HCT116 (cell line): ENCODE results near the gene ZNF138. TPM values are rescaled to one million over a fixed set of nuclear protein-coding genes. Genes with fewer than 3 reads are reported as not detected.

Source experiments
- ATAC-seq: fragments of 200-7000 bp; cut with Tn5 transposase; 2 replicates; pipeline ENCODE4 v1.9.1; 2020; ENCODE audit warnings: mild to moderate bottlenecking, moderate library complexity
- BruUV-seq: library from RNA; stranded (reverse); fragments of 400-500 nt; replicated peaks from 2 replicates; lab custom pipeline; 2021; lab: Mats Ljungman, UMichigan
- CTCF ChIA-PET: fragments of 300-600 bp; sonication (Branson Sonifier 250); formaldehyde crosslinking; loops from one replicate; lab custom pipeline; 2021; ENCODE audit warnings: antibody characterized with exemption; lab: Charles Lee
- POLR2A ChIA-PET: fragments of 300-600, 350-600 bp; sonication (Branson Sonifier 250); formaldehyde crosslinking; loops from one replicate; lab custom pipeline; 2021; ENCODE audit warnings: antibody characterized with exemption; lab: Charles Lee
- RAD21 ChIA-PET, 2 experiments: fragments of 300-600 bp; sonication (Branson Sonifier 250); formaldehyde crosslinking; loops; one replicate each; lab custom pipeline; 2023; ENCODE audit warnings: low total read pairs in 2 of 2; ENCODE audit not compliant: uncharacterized antibody in 2 of 2, unreplicated experiment in 2 of 2, low non-redundant PET in 1 of 2; lab: Charles Lee
- DNase-seq: peaks from one replicate; pipeline ENCODE4 v3.0.0-alpha.2; 2010; ENCODE audit warnings: low read depth, low spot score
- H2AFZ ChIP-seq: fragments of 200-600 bp; shearing (Covaris generic), sonication (generic); 2 replicates; pipeline ENCODE4 v1.6.1; 2017; ENCODE audit warnings: low read depth, mixed run types, mixed read lengths, antibody characterized with exemption, low read length; ENCODE audit not compliant: poor library complexity, severe bottlenecking
- H3K27ac ChIP-seq: 2 replicates; pipeline ENCODE4 v1.5.1; 2012; ENCODE audit warnings: low read depth, low read length
- H3K27me3 ChIP-seq: fragments of 200-600 bp; sonication (generic); 2 replicates; pipeline ENCODE4 v1.6.1; 2016; ENCODE audit warnings: mixed run types, low read length, mixed read lengths; ENCODE audit not compliant: insufficient read depth
- H3K36me3 ChIP-seq, 2 experiments: fragments of 200-500 bp in 1 of 2; fragments of 200-600 bp in 1 of 2; sonication (Bioruptor generic) in 1 of 2; sonication (generic) in 1 of 2; 2 replicates each; pipeline versions ENCODE4 v1.5.1 to v1.6.1; 2014 to 2016; ENCODE audit warnings: low read length in 2 of 2, inconsistent platforms in 1 of 2, mixed read lengths in 1 of 2, mixed run types in 1 of 2; ENCODE audit not compliant: insufficient read depth in 2 of 2, control insufficient read depth in 1 of 2
- H3K4me1 ChIP-seq, 2 experiments: fragments of 200-600 bp in 1 of 2; sonication (generic) in 1 of 2; 2 replicates each; pipeline versions ENCODE4 v1.5.1 to v1.6.1; 2012 to 2017; ENCODE audit warnings: low read length in 2 of 2, inconsistent platforms in 1 of 2, mild to moderate bottlenecking in 1 of 2, mixed read lengths in 1 of 2, mixed run types in 1 of 2, moderate library complexity in 1 of 2; ENCODE audit not compliant: insufficient read depth in 2 of 2, control insufficient read depth in 1 of 2
- H3K4me2 ChIP-seq: fragments of 200-600 bp; sonication (generic); 2 replicates; pipeline ENCODE4 v1.6.1; 2017; ENCODE audit warnings: mixed run types, low read length, mixed read lengths
- H3K4me3 ChIP-seq, 2 experiments: fragments of 200-600 bp in 1 of 2; sonication (generic) in 1 of 2; replicated peaks in 1 of 2; 2 replicates each; pipeline ENCODE4 v1.5.1; 2011 to 2016; ENCODE audit warnings: low read length in 2 of 2, control low read depth in 1 of 2, low read depth in 1 of 2, mild to moderate bottlenecking in 1 of 2, mixed read lengths in 1 of 2, mixed run types in 1 of 2
- H3K79me2 ChIP-seq: fragments of 200-600 bp; sonication (generic); 2 replicates; pipeline ENCODE4 v1.6.1; 2017; ENCODE audit warnings: mild to moderate bottlenecking, mixed run types, low read length, moderate library complexity, mixed read lengths; ENCODE audit not compliant: insufficient read depth
- H3K9ac ChIP-seq: fragments of 200-600 bp; sonication (generic); 2 replicates; pipeline ENCODE4 v1.6.1; 2016; ENCODE audit warnings: low read length, mixed read lengths
- H3K9me2 ChIP-seq: fragments of 200-600 bp; sonication (generic), shearing (Covaris generic); 2 replicates; pipeline ENCODE4 v1.6.1; 2017; ENCODE audit warnings: mixed run types, mild to moderate bottlenecking, moderate library complexity; ENCODE audit not compliant: insufficient read depth
- H3K9me3 ChIP-seq, 2 experiments: fragments of 200-500 bp in 1 of 2; fragments of 200-600 bp in 1 of 2; sonication (Bioruptor generic) in 1 of 2; sonication (generic) in 1 of 2; 2 replicates each; pipeline ENCODE4 v1.6.1; 2014 to 2017; ENCODE audit warnings: low read length in 2 of 2, mixed read lengths in 2 of 2, inconsistent platforms in 1 of 2, low read depth in 1 of 2, mild to moderate bottlenecking in 1 of 2, mixed run types in 1 of 2, moderate library complexity in 1 of 2; ENCODE audit not compliant: control insufficient read depth in 1 of 2, insufficient read depth in 1 of 2
- H4K20me1 ChIP-seq: fragments of 200-600 bp; sonication (generic), shearing (Covaris generic); 2 replicates; pipeline ENCODE4 v1.6.1; 2017; ENCODE audit warnings: mixed run types, mild to moderate bottlenecking, moderate library complexity; ENCODE audit not compliant: insufficient read depth
- CBX3 ChIP-seq: IDR thresholded peaks from 2 replicates; pipeline ENCODE4 v1.6.1; 2012; ENCODE audit warnings: low read depth
- CEBPB ChIP-seq: IDR thresholded peaks from 2 replicates; pipeline ENCODE4 v1.6.1; 2012; ENCODE audit warnings: low read depth
- EZH2 ChIP-seq: fragments of 200-600 bp; sonication (generic); IDR thresholded peaks from 2 replicates; pipeline ENCODE4 v1.6.1; 2017; ENCODE audit warnings: antibody characterized with exemption, mixed run types
- EZH2phosphoT487 ChIP-seq: fragments of 200-600 bp; IDR thresholded peaks from 2 replicates; pipeline ENCODE4 v1.6.1; 2018; ENCODE audit warnings: antibody characterized with exemption, borderline replicate concordance
- FOSL1 ChIP-seq: IDR thresholded peaks from 2 replicates; pipeline ENCODE4 v1.6.1; 2012; ENCODE audit warnings: low read depth
- JUND ChIP-seq: IDR thresholded peaks from 2 replicates; pipeline ENCODE4 v1.6.1; 2012
- MAX ChIP-seq: IDR thresholded peaks from 2 replicates; pipeline ENCODE4 v1.6.1; 2012
- POLR2A ChIP-seq: IDR thresholded peaks from 2 replicates; pipeline ENCODE4 v1.7.0; 2011; ENCODE audit warnings: borderline replicate concordance; ENCODE audit not compliant: insufficient read depth, insufficient read length; ENCODE audit errors: extremely low read depth
- RAD21 ChIP-seq: IDR thresholded peaks from 2 replicates; pipeline ENCODE4 v1.6.1; 2012; ENCODE audit warnings: low read depth, mild to moderate bottlenecking
- SIN3A ChIP-seq: IDR thresholded peaks from 2 replicates; pipeline ENCODE4 v1.6.1; 2012; ENCODE audit warnings: low read depth
- SRF ChIP-seq: IDR thresholded peaks from 2 replicates; pipeline ENCODE4 v1.6.1; 2012; ENCODE audit warnings: low read depth
- TCF7L2 ChIP-seq: IDR thresholded peaks from 2 replicates; pipeline ENCODE4 v1.7.0; 2011; ENCODE audit warnings: borderline replicate concordance, inconsistent platforms; ENCODE audit not compliant: insufficient read depth, insufficient read length; ENCODE audit errors: extremely low read depth
- YY1 ChIP-seq: IDR thresholded peaks from 2 replicates; pipeline ENCODE4 v1.6.1; 2011; ENCODE audit warnings: low read length, low read depth, moderate library complexity, mild to moderate bottlenecking; ENCODE audit not compliant: insufficient replicate concordance; ENCODE audit errors: extremely low read depth
- ZBTB33 ChIP-seq: IDR thresholded peaks from 2 replicates; pipeline ENCODE4 v1.6.1; 2011; ENCODE audit warnings: mild to moderate bottlenecking, low read length, moderate library complexity; ENCODE audit not compliant: insufficient replicate concordance; ENCODE audit errors: extremely low read depth
- ZFX ChIP-seq: fragments of 450-650 bp; IDR thresholded peaks from 2 replicates; pipeline ENCODE4 v1.6.1; 2017
- ZNF274 ChIP-seq: fragments of 200-500 bp; sonication (Bioruptor generic); IDR thresholded peaks from 2 replicates; pipeline ENCODE4 v1.6.1; 2014; ENCODE audit warnings: mild to moderate bottlenecking, low read depth, low read length, inconsistent platforms
- intact Hi-C: fragments of 100-400 bp; cut with micrococcal nuclease; formaldehyde crosslinking; loops from 2 replicates; pipeline ENCODE4 v1.10.0; 2022
- total RNA-seq: library from RNA; stranded (reverse); gene quantifications from one replicate; pipeline ENCODE4 v1.2.1, GENCODE V29; 2021; ENCODE audit not compliant: unreplicated experiment
- TF ChIP-seq, protein P1 (sequence below): IDR thresholded peaks from 2 replicates; pipeline ENCODE4 v1.6.1; 2012

Gene ZNF138
- total RNA-seq, 1 experiment from 2014 or later: 10.1 TPM

DNA sequence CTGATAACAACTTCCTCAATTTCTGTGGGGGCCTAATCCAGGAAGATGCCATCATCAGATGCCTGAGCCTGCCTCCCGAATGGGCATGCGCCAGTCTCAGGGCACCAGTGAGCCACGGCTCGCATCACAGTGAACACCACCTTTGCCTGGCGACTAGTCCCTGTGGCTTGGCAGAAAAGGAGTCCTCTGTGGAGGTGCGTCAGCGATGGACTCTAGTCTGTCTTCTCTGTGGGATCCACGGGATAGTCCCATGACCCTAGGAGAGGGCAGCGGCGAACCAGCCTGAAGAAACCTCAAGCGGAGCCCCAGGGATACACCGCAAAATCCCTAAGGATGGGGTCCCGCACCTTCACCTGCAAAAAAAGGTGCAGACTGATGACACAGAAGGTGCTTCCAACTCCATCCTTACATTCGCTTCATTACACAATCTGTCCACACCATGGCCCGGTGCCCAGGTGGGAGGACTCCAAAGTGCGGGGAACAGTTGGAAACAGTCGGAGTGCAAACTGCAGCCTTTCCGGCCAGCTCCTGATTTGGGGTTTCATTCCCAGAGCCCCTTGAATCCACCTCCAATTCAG, 73.7 kb downstream of the ZNF138 start:
- no peaks in the 10 kb centered on the region for H3K4me1 ChIP-seq
- TF ChIP-seq, protein P1, sequence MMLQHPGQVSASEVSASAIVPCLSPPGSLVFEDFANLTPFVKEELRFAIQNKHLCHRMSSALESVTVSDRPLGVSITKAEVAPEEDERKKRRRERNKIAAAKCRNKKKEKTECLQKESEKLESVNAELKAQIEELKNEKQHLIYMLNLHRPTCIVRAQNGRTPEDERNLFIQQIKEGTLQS: no peak
- no peak for TF ChIP-seq CBX3
- TF ChIP-seq ZFX: no peak
- TF ChIP-seq YY1: no peak
- no peak for TF ChIP-seq JUND
- no peak for TF ChIP-seq SIN3A
- no peak for TF ChIP-seq RAD21
- no peak for TF ChIP-seq EZH2
- no peak for TF ChIP-seq FOSL1
- TF ChIP-seq TCF7L2: no peak
- no peak for TF ChIP-seq POLR2A
- TF ChIP-seq CEBPB: no peak
- TF ChIP-seq ZBTB33: no peak
- no peak for TF ChIP-seq MAX
- no peak for TF ChIP-seq ZNF274
- no peak for TF ChIP-seq EZH2phosphoT487
- no peak for TF ChIP-seq SRF
- no peak overlapping the region for H3K4me3 ChIP-seq
- H3K9me3 ChIP-seq: no peaks in the 10 kb centered on the region
- H4K20me1 ChIP-seq: no peaks in the 10 kb centered on the region
- no peaks in the 10 kb centered on the region for H3K36me3 ChIP-seq
- no peak overlapping the region for H3K27ac ChIP-seq
- no peaks in the 10 kb centered on the region for H3K9me2 ChIP-seq
- H3K4me2 ChIP-seq: no peak overlapping the region
- H3K27me3 ChIP-seq: no peaks in the 10 kb centered on the region
- H3K9ac ChIP-seq: no peak overlapping the region
- H3K79me2 ChIP-seq: no peaks in the 10 kb centered on the region
- ChIA-PET POLR2A (no interaction called here), CTCF (no interaction called here), RAD21 (no interaction called here)
- no peak for ATAC-seq
- intact Hi-C loops: no loop called here
- no peak for DNase-seq
- H2AFZ ChIP-seq: no peak overlapping the region
- no TSS peak for BruUV-seq
